Loucy (cell line): ENCODE results near the gene SAPCD2.

Experiments used
- CTCF ChIP-seq: fragments of 200-600 bp; sonication (generic); conservative IDR thresholded peaks from 2 replicates; pipeline ENCODE4 v1.5.1; 2014; ENCODE audit warnings: mild to moderate bottlenecking, antibody characterized with exemption, low read length
- EZH2phosphoT487 ChIP-seq: fragments of 200-600 bp; IDR thresholded peaks from 2 replicates; pipeline ENCODE4 v1.6.1; 2018; ENCODE audit warnings: antibody characterized with exemption, mild to moderate bottlenecking, moderate library complexity, borderline replicate concordance

DNA sequence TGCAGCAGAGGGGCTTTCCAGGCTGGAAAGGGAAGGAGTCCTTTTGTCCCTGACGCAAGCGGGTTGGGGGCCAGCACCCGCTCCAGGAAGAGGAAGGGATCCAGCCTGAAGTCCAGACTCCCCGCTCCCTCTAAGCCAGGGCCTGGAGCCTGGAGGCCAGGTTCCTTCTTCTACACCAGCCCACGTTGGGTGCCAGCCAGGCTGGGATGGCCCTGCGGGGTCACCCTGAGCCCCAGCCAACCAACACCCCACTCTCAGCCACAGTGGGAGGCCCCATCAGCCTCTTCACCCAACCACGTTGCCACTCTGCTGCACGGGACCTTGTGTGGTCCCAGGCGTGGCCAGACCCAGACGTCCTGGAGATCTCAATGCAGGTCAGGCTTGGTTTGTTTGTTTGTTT is 37.5 kb downstream of the SAPCD2 start:
- TF ChIP-seq CTCF, result no peak
- TF ChIP-seq EZH2phosphoT487, result no peak
